ENCODE results near the gene POP5.

POP5 gene

DNA sequence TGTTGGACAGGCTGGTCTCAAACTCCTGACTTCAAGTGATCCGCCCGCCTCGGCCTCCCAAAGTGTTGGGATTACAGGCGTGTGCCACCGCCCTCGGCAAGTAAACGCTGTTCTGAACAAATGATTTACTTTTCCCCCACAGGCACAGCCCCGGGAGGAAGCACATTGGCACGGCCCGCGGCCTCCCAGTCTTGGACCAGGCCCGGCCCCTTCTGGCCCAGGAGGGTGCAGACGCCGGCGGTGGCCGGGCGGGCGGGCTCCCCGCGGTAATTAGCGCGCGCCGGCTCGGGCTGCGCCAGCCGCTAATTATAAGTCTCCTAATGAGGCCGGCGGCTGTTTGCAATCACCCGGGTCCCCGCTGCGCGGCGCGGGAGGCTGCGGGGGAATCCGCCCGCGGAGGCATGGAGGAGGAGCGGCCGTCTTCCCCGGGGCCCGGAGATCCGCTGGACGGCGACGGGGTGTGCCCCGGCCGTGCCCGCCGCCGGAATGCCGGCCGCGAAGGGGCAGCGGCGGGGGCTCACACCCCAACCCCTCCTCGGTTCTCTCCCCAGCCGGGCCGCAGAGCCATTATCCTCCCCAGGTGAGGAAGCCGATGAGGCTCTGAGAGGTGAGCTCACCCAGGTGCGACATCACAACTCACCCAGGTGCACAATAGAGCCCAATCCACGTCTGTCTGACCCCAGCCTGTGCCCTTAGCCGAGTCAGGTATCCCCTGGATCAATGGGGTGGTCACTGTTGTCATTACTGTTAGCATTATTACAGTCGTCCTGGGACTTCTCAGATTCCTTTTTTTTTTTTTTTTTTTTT, 3.3 kb upstream of the POP5 start:
- in situ Hi-C loops (cut with HindIII; ENCODE audit: low pct_unique_long_range_greater_than_20kb, low sequenced_read_pairs) = no loop called here
- DNase-seq (ENCODE audit: low read depth in 1 of 2, low spot score in 1 of 2) = peak in 1 of 2 experiments; percentile 30
- no peak for TF ChIP-seq JUND (IDR thresholded peaks at IDR 0.05; ENCODE audit: low read depth)

DNA sequence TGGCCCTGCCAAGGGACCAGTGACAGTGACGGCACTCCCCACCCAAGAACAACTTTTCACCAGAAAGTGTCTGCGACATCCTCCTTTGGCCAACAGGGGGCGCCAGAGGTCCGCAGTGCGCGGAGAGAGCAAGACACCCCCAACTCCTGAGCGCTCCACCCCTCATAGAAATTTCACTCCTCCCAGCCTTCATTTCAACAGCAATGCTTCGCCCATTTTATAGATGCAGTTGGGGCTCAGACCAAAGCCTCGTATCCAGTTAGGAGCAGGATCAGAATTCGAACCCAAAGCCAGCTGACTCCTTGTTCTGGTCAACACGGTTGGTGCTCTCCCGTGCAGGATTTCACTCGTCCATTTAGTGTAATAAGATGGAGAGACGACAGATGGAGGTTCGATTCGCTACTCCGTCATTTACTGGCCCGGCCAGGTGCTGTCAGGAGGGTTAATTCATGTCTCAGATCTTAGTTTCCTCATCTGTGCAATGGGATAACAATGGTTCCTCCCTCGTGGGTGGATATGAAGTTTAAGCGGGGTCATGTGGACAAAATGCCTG, 2.4 kb upstream of the POP5 start:
- in situ Hi-C loops (cut with HindIII; ENCODE audit: low pct_unique_long_range_greater_than_20kb, low sequenced_read_pairs) = no loop called here
- peak; percentile 73 to 81 for DNase-seq (ENCODE audit: low read depth in 1 of 2, low spot score in 1 of 2)
- no peak for TF ChIP-seq JUND (IDR thresholded peaks at IDR 0.05; ENCODE audit: low read depth)

DNA sequence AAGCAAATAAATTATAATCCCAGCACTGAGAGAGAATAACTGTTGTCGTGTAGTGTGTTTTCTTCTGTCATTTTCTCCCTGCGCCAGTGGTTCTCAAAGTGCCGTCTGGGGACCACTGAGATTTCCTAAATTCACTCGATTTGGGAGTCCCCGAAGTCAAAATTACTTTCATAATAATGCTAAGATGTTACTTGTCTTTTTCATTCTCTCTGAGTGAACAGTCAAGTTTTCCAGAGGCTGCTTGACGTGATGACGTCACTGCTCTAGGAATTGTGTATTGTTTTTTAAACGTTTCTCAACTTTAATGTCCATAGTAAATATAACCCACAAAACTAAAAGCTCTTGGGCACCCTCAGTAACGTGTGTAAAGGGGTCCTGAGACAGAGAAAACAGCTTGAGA, 796 bp upstream of the POP5 start:
- no peak for TF ChIP-seq JUND (IDR thresholded peaks at IDR 0.05; ENCODE audit: low read depth)
- no peak for DNase-seq (ENCODE audit: low read depth in 1 of 2, low spot score in 1 of 2)
- in situ Hi-C loops (cut with HindIII; ENCODE audit: low pct_unique_long_range_greater_than_20kb, low sequenced_read_pairs) = no loop called here

DNA sequence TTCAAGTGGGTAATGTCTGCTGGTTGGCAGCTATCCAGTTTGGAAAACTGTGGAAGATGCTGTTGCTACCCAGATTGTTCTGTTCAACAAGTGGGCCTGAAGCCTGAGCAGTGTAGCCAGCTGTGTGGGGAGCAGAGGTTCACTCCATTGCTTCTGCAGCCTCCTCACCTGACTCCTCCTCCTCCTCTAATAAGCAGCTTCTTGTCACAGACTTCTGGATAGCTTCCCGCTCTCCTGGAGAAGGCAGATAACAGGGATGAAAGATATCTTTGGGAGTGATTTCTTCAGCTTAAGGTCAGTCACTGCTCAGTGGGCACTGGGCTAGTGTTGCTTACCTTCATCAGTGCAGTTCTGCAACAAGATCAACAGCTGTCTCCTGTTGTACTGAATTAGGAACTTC, 2.0 kb downstream of the POP5 start:
- in situ Hi-C loops (cut with HindIII; ENCODE audit: low pct_unique_long_range_greater_than_20kb, low sequenced_read_pairs) = no loop called here
- no peak for DNase-seq (ENCODE audit: low read depth in 1 of 2, low spot score in 1 of 2)
- no peak for TF ChIP-seq JUND (IDR thresholded peaks at IDR 0.05; ENCODE audit: low read depth)

DNA sequence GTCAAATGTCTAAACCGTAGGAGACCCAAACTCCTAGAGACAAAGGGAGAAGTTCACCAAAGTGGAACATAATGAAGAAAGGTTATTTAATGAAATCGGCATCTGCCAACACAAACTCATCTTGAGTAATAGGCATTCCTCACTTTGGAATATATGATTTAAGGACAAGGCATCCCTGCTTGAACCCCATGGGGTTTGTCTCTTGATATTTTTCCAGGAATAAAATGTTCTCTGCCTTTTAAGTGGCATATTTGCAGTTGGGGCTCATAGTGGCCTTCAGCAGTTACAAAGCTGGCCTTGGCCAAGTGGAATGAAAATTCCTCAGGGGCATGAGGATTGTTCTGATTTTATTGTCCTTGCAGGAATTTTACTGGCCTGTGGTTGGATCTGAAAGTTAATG, 7.1 kb downstream of the POP5 start:
- TF ChIP-seq JUND (IDR thresholded peaks at IDR 0.05; ENCODE audit: low read depth) = no peak
- in situ Hi-C loops (cut with HindIII; ENCODE audit: low pct_unique_long_range_greater_than_20kb, low sequenced_read_pairs) = no loop called here
- no peak for DNase-seq (ENCODE audit: low read depth in 1 of 2, low spot score in 1 of 2)

DNA sequence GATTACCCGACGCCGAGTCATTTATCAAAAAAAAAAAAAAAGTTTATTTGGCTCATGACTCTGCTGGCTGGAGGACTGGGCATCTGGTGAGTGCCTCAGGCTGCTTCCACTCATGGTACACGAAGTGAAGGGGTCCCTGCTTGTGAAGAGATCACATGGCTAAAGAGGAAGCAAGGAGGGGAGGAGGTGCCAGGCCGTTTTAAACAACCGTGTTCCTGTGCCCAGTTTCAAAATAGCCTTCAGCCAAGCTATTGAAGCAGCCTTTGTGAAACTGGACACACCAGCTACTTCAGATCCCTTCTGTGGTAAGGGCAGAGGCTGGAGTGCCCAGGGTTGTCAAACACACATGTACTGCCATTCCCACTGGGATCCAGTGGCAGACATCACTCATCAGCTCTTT, 7.6 kb downstream of the POP5 start:
- in situ Hi-C loops (cut with HindIII; ENCODE audit: low pct_unique_long_range_greater_than_20kb, low sequenced_read_pairs) = no loop called here
- DNase-seq (ENCODE audit: low read depth in 1 of 2, low spot score in 1 of 2) = peak in 1 of 2 experiments; percentile 24
- no peak for TF ChIP-seq JUND (IDR thresholded peaks at IDR 0.05; ENCODE audit: low read depth)

DNA sequence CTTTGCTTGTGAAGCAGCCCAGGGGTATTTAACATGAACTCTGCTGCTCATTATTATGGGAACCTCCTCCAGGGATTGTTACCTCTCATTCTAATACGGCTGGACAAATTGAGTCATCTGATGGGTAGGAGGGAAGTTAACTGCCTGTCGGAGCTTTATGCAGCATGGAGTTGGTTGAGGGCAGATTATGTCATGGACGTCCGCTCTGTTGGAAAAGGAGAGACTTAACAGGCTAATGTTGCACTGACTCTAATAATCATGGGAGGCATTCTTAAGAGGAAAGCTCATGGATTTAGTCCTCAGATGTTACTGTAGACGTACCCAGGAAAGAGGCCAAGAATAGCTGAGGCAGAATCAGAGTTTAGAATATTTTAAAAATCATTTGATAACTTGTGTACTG, 9.9 kb downstream of the POP5 start:
- DNase-seq (ENCODE audit: low read depth in 1 of 2, low spot score in 1 of 2) = no peak
- TF ChIP-seq JUND (IDR thresholded peaks at IDR 0.05; ENCODE audit: low read depth) = no peak
- in situ Hi-C loops (cut with HindIII; ENCODE audit: low pct_unique_long_range_greater_than_20kb, low sequenced_read_pairs) = no loop called here

DNA sequence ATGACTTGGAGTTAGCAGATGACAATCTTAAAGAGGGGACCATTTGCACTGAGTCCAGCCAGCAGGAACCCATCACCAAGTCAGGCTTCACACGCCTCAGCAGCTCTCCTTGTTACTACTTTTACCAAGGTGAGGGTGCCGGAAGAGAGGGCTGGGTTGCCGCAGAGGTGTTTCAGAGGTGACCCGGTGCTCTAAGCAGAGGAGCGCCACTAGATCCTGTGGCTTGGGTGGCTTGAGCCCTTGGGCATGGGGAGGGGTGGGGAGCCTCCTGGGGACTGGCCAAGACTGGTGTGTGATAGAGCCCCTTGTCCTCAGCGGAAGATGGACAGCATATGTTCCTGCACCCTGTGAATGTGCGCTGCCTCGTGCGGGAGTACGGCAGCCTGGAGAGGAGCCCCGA, 17.7 kb downstream of the POP5 start:
- in situ Hi-C loops (cut with HindIII; ENCODE audit: low pct_unique_long_range_greater_than_20kb, low sequenced_read_pairs) = no loop called here
- TF ChIP-seq JUND (IDR thresholded peaks at IDR 0.05; ENCODE audit: low read depth) = no peak
- no peak for DNase-seq (ENCODE audit: low read depth in 1 of 2, low spot score in 1 of 2)

DNA sequence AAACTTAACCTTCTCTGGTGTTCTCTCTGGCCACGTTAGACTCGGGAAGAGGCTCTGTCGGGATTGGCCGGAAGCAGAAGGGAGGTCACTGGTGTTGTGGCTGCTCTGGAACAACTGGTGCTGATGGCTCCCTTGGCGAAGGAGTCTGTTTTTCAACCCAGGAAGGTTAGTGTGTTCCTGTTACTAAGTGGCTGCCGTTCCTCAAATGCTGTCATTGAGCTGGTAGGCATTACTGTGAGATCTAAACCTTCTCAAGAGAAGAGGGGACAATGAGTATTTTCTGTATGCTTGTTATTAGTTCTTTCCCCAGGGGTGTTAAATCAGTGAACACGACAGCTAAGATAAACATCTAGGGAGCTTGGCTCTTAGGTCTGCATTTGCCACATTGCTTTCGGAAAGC, 18.3 kb downstream of the POP5 start:
- no peak for TF ChIP-seq JUND (IDR thresholded peaks at IDR 0.05; ENCODE audit: low read depth)
- in situ Hi-C loops (cut with HindIII; ENCODE audit: low pct_unique_long_range_greater_than_20kb, low sequenced_read_pairs) = no loop called here
- no peak for DNase-seq (ENCODE audit: low read depth in 1 of 2, low spot score in 1 of 2)

DNA sequence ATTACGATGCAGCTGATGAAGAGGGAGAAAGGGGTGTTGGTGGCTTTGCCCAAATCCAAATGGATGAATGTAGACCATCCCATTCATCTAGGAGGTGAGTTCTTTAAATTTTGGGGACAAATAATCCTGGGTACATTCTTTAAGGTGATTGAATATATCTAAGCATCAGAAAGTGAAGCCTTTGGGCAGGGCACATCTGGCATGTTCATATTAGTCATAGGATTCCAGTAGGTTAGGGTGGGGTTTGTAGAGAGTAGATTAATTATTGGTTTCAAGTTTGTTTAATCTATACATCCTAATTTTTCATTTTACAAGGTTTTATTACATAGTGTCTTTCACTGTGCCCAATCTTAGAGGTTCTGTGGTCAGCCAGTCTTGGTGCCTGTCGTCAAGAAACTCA, 23.6 kb downstream of the POP5 start:
- in situ Hi-C loops (cut with HindIII; ENCODE audit: low pct_unique_long_range_greater_than_20kb, low sequenced_read_pairs) = no loop called here
- TF ChIP-seq JUND (IDR thresholded peaks at IDR 0.05; ENCODE audit: low read depth) = no peak
- DNase-seq (ENCODE audit: low read depth in 1 of 2, low spot score in 1 of 2) = no peak

DNA sequence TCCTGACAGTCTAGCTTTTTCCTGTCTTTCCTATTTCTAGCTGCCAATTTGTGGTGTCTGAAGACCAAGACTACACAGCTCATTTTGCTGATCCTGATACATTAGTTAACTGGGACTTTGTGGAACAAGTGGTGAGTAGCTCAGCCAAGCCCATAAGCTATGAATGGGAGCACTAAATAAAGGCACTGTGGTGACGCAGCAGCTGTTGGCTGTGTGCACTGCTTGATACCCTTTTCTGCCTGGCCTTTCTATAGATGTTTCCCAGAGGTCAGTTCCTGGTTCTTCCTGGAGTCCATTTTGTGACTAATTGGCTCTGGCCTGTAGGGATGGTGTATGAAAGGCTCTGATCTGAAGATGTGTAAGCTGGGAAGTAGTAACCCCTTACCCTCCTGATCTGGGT, 26.5 kb downstream of the POP5 start:
- in situ Hi-C loops (cut with HindIII; ENCODE audit: low pct_unique_long_range_greater_than_20kb, low sequenced_read_pairs) = no loop called here
- DNase-seq (ENCODE audit: low read depth in 1 of 2, low spot score in 1 of 2) = no peak
- no peak for TF ChIP-seq JUND (IDR thresholded peaks at IDR 0.05; ENCODE audit: low read depth)

DNA sequence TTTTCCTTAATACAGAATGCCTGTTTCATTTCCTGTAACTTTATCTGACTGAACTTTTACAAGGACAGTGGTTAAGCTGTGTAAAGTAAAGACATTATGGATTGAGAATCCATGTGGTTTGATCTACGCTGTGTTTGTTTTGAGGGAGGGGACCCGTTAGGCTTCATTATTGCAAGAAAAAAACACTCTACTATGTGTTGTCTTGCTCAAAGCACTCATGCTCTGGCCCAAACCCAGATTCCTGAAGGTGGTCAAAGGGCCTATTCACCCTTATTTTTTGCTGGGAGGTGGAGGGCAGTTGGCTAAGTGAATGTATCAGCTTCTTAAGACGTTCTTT, 35.2 kb downstream of the POP5 start:
- TF ChIP-seq JUND (IDR thresholded peaks at IDR 0.05; ENCODE audit: low read depth) = no peak
- no peak for DNase-seq (ENCODE audit: low read depth in 1 of 2, low spot score in 1 of 2)
- in situ Hi-C loops (cut with HindIII; ENCODE audit: low pct_unique_long_range_greater_than_20kb, low sequenced_read_pairs) = no loop called here

DNA sequence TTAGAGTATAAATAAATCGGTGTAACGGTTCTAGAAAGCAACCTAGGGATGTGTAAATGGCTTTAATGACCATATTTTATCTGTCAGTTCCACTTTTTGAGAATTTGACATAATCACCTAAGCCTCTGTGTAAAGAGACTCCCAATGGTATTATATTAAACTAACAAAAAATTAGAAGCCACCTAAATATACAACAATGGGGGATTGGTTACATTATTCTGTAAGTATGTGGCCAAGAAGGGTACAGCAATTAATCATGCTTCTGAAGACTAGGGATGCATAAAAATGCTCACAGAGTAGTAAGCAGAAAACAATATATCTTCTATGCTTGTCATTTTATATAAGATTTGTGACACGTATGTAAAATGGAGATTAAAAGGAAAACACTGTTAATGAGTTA, 36.5 kb downstream of the POP5 start:
- in situ Hi-C loops (cut with HindIII; ENCODE audit: low pct_unique_long_range_greater_than_20kb, low sequenced_read_pairs) = no loop called here
- TF ChIP-seq JUND (IDR thresholded peaks at IDR 0.05; ENCODE audit: low read depth) = no peak

DNA sequence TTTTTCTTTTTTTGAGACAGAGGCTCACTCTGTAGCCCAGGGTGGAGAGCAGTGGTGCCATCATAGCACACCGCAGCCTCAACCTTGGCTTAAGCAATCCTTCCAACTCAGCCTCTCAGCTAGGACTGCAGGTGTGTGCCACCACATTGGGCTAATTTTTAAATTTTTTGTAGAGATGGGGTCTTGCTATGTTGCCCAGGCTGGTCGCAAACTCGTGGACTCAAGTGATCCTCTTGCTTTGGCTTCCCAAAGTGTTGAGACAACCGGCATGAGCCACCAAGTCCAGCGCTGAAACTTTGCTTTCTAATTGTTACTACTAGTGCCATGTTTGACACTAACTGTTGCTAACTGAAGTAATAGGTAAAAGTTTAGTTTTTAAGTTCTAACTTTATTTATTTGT, 39.0 kb downstream of the POP5 start:
- in situ Hi-C loops (cut with HindIII; ENCODE audit: low pct_unique_long_range_greater_than_20kb, low sequenced_read_pairs) = no loop called here
- DNase-seq (ENCODE audit: low read depth in 1 of 2, low spot score in 1 of 2) = no peak
- no peak for TF ChIP-seq JUND (IDR thresholded peaks at IDR 0.05; ENCODE audit: low read depth)

More for the DNA sequence above, 36.5 kb downstream of the POP5 start:
- no peak for DNase-seq (ENCODE audit: low read depth in 1 of 2, low spot score in 1 of 2)

Data from T47D (cell line).